GM18868 (cell line): Measurements from ENCODE around the gene ANAPC16.

ENCODE experiments used
- ATAC-seq: cut with Tn5 transposase; IDR thresholded peaks from one replicate; pipeline ENCODE4 v1.9.1; 2021; ENCODE audit warnings: mild to moderate bottlenecking, moderate library complexity; ENCODE audit not compliant: unreplicated experiment

The ANAPC16 gene

DNA sequence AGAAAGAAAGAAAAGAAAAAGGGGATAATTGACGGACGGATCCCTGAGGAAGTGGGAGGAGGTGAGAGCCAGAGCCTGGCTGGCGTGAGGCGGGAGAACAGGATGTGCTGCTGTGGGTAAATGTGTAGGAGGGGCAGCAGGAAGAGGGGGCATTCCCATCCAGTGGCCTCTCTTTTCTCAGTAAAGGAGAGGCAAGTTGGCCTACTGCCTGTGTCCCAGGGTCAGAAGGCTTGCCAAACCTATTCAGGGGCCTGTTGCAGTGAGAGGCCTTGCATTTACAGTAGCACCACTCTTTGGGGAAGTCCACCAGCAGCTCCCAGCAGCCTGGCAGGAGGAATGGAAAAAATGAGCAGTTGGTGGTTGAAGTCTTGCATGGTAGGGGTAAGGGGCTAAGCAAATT, 26.9 kb downstream of the ANAPC16 start:
- ATAC-seq, result no peak

GRCh38 chr10:72243822-72244437, 28.1 kb downstream of the ANAPC16 start:
- ATAC-seq, result no peak

GRCh38 chr10:72244573-72245038, 28.8 kb downstream of the ANAPC16 start:
- ATAC-seq, result no peak

DNA sequence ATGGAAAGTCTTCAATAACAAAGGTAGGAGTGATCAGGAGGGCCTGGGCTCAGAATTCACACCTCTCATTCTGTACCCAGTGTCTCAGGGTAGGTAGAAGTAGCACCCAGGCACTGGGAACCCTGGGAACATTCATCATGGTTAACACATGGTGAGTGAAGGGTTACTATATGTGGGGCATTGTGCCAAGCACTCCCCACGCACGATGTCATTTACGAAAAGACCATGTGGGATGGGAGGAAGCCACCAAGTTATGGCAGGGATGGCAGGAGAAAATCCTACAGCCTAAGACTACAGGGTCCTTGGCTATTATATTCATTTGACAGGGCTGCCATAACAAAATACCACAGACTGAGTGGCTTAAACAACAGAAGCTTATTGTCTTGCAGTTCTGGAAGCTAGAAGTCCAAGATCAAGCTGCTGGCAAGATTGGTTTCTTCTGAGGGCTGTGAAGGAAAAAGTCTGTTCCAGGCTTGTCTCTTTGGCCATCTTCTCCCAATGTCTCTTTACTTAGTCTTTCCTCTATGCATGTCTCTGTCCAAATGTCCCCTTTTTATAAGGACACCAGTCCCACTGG, 30.2 kb downstream of the ANAPC16 start:
- ATAC-seq, result no peak

DNA sequence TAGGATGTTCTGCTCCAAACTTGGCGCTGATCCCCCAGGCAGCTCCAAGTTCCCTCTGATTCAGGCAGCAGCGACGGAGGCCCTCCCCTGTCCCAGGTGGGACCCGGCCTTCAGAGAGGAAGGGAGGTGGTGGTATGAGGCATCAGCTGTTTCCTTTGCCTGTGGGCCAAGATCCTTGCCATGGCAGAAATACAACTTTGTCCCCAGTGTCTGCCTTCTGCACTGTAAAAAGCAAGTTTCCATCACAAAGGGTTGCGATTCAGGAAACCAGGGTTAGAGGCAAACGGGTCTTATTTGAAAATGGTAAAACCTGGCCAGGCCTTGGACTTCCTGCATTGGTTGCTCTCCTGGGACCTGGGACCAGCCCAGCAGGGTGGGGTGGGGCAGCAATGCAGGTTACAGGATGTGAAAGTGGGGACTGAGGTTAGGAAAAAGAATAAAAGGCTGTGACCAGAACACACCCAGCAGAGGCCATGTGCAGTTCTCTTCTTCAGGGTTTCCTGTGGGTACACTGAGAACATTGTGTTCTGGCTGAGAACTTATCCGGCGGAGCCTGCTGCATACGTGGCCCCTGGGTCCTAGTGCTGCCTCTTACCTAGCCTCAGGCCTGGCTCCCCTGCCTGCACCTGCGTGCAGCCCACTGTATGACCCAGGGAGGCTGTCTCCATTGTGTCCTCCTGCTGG, 32.8 kb downstream of the ANAPC16 start:
- ATAC-seq, result peak; percentile 81

DNA sequence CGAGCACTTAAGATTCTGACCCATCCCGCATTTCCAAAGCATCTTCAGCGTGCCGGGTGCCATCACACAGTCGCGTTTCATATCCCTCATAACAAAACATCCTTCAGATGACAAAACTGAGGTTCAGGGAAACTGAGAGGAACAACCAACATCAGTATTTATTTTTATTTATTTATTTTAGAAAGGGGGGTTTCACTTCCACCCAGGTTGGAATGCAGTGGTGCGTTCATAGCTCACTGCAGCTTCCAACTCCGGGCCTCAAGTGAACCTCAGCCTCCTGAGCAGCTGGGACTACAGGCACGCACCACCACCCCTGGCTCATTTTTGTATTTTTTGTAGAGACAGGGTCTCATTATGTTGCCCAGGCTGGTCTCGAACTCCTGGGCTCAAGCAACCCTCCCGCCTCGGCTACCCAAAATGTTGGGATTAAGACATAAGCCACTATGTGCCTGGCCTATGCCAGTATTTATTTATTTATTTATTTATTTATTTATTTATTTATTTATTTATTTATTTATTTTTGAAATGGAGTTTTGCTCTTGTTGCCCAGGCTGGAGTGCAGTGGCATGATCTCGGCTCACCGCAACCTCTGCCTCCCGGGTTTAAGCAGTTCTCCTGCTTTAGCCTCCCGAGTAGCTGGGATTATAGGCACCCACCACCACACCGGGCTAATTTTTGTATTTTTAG, 33.5 kb downstream of the ANAPC16 start:
- ATAC-seq, result peak; percentile 23

DNA sequence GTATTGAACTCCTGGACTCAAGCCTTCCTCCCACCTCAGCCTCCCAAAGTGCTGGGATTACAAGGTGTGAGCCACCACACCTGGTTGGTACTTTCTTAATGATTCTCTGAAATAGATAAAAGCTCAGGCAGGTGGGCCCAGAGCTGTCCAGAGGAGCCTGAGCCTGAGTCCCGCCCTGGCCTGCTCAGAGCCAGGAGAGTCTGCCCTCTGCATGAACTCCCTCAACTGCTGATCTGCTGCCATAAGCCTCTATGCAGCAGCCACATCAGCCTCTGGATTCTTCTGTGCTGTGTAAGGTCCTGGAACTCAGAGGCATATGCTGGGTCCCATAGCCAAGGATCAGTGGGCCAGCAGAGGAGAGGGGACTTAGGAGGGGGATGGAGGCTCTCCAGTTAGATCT, 34.9 kb downstream of the ANAPC16 start:
- no peak for ATAC-seq

DNA sequence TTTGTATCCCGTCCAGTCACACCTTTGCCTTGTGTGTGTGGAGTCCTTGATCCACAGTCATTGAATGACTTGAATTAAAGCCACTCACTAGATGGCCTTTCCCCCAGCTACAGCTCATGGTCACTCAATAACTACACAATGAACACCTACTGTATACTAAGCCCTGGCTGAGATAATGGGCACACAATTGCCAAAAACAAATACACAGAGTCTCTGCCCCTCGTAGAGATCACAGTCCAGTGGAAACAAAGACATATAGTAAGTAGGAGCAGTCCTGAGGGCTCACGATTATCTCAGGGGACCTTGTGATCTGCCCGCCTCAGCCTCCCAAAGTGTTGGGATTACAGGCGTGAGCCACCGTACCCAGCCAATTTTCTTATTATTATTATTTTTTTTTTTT, 35.8 kb downstream of the ANAPC16 start:
- ATAC-seq, result no peak

DNA sequence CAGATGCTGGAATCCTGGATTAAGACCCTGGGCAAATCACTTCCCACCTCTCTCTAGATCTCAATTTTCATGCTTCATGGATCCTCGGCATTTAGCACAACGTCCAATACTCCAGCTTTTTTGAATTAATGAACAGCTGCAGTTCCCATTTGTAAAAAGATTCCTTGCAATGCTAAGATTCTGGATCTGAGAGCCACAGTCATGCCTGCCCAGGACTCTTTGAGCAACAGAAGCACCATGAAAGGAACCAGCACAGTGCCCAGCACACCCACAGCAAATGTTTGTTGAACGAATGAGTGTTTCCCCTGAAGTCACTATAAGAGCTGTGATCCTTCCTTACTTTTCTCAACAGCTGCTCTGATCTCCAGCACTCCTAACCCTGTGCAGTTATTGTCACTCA, 37.2 kb downstream of the ANAPC16 start:
- no peak for ATAC-seq

DNA sequence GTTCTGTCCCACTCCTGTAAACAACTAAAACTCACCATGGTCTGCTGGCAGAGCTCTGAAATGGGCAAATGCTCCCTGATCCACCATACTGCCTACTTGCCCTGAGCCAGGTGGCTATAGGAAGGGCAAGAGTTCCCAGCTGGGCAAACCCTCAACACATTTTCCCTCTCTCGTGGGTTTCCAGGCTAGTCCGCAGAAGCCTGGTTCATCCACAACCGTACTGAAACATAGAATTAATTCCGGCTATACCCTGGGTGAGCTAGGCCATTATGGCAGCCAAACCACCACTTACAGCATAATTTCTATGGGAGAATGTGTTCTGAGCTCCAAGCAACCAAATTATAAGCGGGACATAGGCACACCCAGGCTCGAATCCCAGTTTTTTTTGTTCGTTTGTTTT, 37.8 kb downstream of the ANAPC16 start:
- ATAC-seq, result no peak

GRCh38 chr10:72254813-72255568, 39.2 kb downstream of the ANAPC16 start:
- peak; percentile 39 for ATAC-seq

DNA sequence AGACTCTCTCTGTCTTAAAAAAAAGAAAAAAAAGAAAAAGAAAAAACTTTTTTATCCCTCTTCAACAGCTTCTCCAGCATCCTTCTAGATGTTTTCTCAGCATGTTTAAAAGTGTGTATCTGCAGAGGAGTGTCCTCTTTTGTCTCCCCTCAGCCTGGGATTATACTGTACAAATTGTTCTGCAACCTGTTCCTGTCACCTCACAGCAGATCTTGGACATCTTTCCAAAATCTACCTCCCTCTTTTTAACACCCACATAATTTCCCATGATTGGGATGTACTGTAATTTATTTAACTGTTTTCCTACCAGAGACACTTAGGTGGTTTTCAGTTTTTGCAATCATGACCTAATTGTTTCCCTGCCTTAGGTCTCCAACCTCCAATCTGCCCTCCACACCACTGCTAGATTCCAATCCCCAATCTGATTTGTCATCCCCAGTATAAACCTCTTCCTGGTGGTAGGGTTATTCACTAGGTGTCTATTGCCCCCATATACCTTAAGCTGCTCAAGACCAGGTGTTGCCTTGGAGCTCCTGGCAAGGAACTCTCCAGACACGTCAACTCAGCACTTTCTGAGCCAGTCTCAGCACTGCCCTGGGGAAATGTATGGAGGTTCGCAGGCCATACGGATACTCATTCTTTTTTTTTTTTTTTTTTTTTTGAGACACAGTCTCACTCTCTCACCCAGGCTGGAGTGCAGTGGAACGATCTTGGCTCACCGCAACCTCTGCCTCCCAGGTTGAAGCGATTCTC, 40.3 kb downstream of the ANAPC16 start:
- ATAC-seq, result no peak

GRCh38 chr10:72257051-72257892, 41.5 kb downstream of the ANAPC16 start:
- no peak for ATAC-seq

GRCh38 chr10:72258617-72259016, 42.8 kb downstream of the ANAPC16 start:
- no peak for ATAC-seq

GRCh38 chr10:72259491-72260238, 43.9 kb downstream of the ANAPC16 start:
- no peak for ATAC-seq

DNA sequence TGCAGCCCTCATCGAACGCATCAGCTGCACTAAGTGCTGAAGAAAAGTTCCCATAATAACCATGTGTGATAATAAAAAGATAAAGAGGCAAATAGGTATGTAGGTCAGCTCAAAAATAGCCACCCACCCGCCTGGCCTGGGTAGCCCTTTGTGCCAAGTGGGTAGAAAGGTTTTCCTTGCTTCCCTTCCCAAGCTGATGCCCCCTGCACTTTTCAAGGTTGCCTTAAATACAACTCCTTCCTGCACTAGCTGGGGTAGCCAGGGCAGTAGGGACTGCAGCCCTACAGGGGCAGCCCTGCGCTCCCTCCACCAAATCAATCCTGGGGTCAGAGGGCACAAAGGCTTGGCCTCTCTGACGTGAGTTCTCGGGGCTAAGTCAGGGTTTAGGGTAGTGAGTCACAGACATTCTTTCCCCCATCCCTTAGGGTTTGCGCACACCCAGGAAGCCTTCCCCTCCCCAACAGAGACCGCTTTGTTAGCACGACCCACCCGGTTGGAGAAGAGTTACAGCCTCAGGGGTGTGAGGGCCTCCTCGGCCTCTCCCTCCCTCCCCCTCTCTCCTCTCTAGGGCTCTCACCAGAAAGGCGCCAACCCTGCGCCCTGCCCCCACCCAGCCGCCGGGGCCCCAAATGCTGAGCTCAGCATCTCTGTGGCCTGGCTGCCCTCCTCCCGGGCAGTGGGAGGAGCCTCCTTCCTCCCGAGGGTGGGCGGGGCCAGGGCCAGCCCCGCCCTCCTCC, 44.6 kb downstream of the ANAPC16 start:
- peak; percentile 56 for ATAC-seq

DNA sequence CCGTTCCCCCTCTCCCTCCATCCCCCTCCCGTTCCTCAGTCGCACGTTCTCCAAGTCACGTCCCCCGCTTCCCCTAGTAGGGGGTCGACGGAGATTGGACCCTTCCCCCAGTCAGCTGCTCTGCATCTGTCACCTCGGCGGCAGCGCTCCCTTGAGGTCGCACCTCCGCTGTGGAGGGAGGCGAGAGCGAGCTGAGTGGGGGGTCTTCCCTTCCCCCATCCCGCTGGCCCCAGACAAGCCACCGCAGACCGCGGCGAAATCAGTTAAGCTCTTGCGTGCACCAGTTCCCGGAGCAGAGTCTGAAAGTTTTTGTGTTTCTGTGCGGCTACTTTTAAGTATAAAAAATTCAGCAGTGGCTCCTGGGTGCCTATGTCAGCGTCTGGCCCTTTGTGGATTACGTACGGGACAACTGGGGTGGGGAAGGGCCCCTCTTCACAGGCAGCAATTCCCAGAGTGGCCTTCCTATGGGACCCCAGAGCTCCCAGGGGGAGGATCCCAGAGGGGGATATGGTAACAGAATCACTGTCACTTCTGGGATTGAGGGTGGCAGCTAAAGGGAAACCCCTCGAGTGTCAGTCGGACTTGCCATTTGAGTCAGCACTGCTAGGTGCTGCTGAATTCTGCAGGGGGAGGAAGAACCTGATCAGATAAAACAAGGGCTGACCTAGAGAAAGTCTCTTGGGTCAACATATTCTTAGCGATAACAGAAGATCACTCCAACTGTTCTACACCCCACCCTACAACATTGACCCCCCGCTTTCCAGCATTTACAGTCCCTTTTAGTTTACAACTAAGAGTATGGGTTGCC, 45.4 kb downstream of the ANAPC16 start:
- ATAC-seq, result peak; percentile 53
